Neuronal stem cell (in vitro differentiated cells): ENCODE measurements around the gene BAIAP2.
A peak's percentile ranks its signal among the peaks of the same experiment; 100 is the strongest.
"Not testable (repeated sequence)": the region's sequence is repeated elsewhere in the genome, so short reads cannot be mapped to it uniquely, and the experiment has no call there.

Experiments used
- DNase-seq: peaks from one replicate; pipeline ENCODE4 v3.0.0-alpha.2; 2013; ENCODE audit warnings: low spot score
- H2AFZ ChIP-seq: one replicate; pipeline ENCODE4 v1.6.1; 2013; ENCODE audit warnings: mild to moderate bottlenecking, low read length, inconsistent platforms
- H2AK5ac ChIP-seq: 2 replicates; pipeline ENCODE4 v1.6.1; 2013; ENCODE audit warnings: low read depth, mild to moderate bottlenecking, inconsistent platforms, low read length, moderate library complexity, mixed read lengths
- H2BK120ac ChIP-seq: 2 replicates; pipeline ENCODE4 v1.6.1; 2013; ENCODE audit warnings: low read depth, mild to moderate bottlenecking, inconsistent platforms, low read length, moderate library complexity, mixed read lengths
- H2BK12ac ChIP-seq: one replicate; pipeline ENCODE4 v1.6.1; 2013; ENCODE audit warnings: low read length, inconsistent platforms
- H2BK15ac ChIP-seq: 2 replicates; pipeline ENCODE4 v1.6.1; 2013; ENCODE audit warnings: mild to moderate bottlenecking, low read length, inconsistent platforms, mixed read lengths
- H2BK5ac ChIP-seq: one replicate; pipeline ENCODE4 v1.6.1; 2013; ENCODE audit warnings: inconsistent platforms, mild to moderate bottlenecking, low read length, moderate library complexity
- H3K14ac ChIP-seq: one replicate; pipeline ENCODE4 v1.6.1; 2013; ENCODE audit warnings: low read length, inconsistent platforms
- H3K18ac ChIP-seq: 2 replicates; pipeline ENCODE4 v1.6.1; 2013; ENCODE audit warnings: low read length, inconsistent platforms
- H3K23ac ChIP-seq: 2 replicates; pipeline ENCODE4 v1.6.1; 2013; ENCODE audit warnings: low read depth, mild to moderate bottlenecking, mixed read lengths, low read length, inconsistent platforms; ENCODE audit not compliant: poor library complexity
- H3K27ac ChIP-seq: replicated peaks from 3 replicates; pipeline ENCODE4 v1.5.1; 2013; ENCODE audit warnings: low read length, inconsistent platforms
- H3K27me3 ChIP-seq, 3 experiments: 2 replicates each; pipeline ENCODE4 v1.6.1; 2013; ENCODE audit warnings: low read length in 3 of 3, mild to moderate bottlenecking in 2 of 3, inconsistent platforms in 1 of 3, low read depth in 1 of 3, mixed read lengths in 1 of 3, moderate library complexity in 1 of 3; ENCODE audit not compliant: control insufficient read depth in 3 of 3, insufficient read depth in 3 of 3
- H3K36me3 ChIP-seq, 2 donors: replicated peaks in 1 of 2; 2 replicates each; pipeline ENCODE4 v1.6.1; 2013; ENCODE audit warnings: low read length in 2 of 2; ENCODE audit not compliant: control insufficient read depth in 2 of 2, insufficient read depth in 2 of 2
- H3K4ac ChIP-seq: 2 replicates; pipeline ENCODE4 v1.6.1; 2013; ENCODE audit warnings: inconsistent platforms, mild to moderate bottlenecking, low read length, moderate library complexity
- H3K4me1 ChIP-seq, 2 donors: 1 replicate in 1 of 2; 2 replicates in 1 of 2; pipeline ENCODE4 v1.6.1; 2013; ENCODE audit warnings: low read length in 2 of 2, low read depth in 1 of 2; ENCODE audit not compliant: control insufficient read depth in 2 of 2, insufficient read depth in 1 of 2
- H3K4me2 ChIP-seq: one replicate; pipeline ENCODE4 v1.6.1; 2013; ENCODE audit warnings: mild to moderate bottlenecking, low read length, inconsistent platforms; ENCODE audit not compliant: insufficient read depth, poor library complexity, severe bottlenecking
- H3K4me3 ChIP-seq, 2 donors: 2 replicates each; pipeline ENCODE4 v1.5.1; 2013; ENCODE audit warnings: low read length in 2 of 2, mild to moderate bottlenecking in 2 of 2, inconsistent platforms in 1 of 2, moderate library complexity in 1 of 2
- H3K79me1 ChIP-seq: one replicate; pipeline ENCODE4 v1.6.1; 2013; ENCODE audit warnings: low read depth, mild to moderate bottlenecking, inconsistent platforms, low read length, moderate library complexity
- H3K9ac ChIP-seq: one replicate; pipeline ENCODE4 v1.6.1; 2013; ENCODE audit warnings: mild to moderate bottlenecking, low read depth, low read length, inconsistent platforms; ENCODE audit not compliant: poor library complexity
- H3K9me3 ChIP-seq, 2 donors: replicated peaks in 1 of 2; 2 replicates each; pipeline versions ENCODE3 to v1.6.1; 2013; ENCODE audit warnings: low read length in 2 of 2, mild to moderate bottlenecking in 2 of 2, inconsistent platforms in 1 of 2, low read depth in 1 of 2, mixed read lengths in 1 of 2, moderate library complexity in 1 of 2; ENCODE audit not compliant: control insufficient read depth in 2 of 2, insufficient read depth in 1 of 2
- H4K8ac ChIP-seq: one replicate; pipeline ENCODE4 v1.6.1; 2013; ENCODE audit warnings: low read depth, mild to moderate bottlenecking, inconsistent platforms, low read length, moderate library complexity
- H4K91ac ChIP-seq: one replicate; pipeline ENCODE4 v1.6.1; 2013; ENCODE audit warnings: low read length, low read depth, mild to moderate bottlenecking, inconsistent platforms; ENCODE audit not compliant: poor library complexity
- WGBS, 2 donors: extraction: QIAGEN DNeasy Blood & Tissue Kit; methylation state at CpG; one replicate each; pipeline ENCODE4 v1.1.7; 2013; ENCODE audit warnings: missing lambda C conversion rate in 2 of 2, mixed read lengths in 1 of 2; ENCODE audit not compliant: insufficient read length in 2 of 2, insufficient replicate concordance in 1 of 2; ENCODE audit errors: extremely low coverage in 2 of 2; 5-methylcytosine and 5-hydroxymethylcytosine counted together

Gene BAIAP2

GRCh38 chr17:81154016-81154415 is 119.1 kb downstream of the BAIAP2 start:
- H3K79me1 ChIP-seq, H3K14ac ChIP-seq, H3K36me3 ChIP-seq, H3K23ac ChIP-seq, H2AFZ ChIP-seq, H2BK15ac ChIP-seq, H3K9me3 ChIP-seq, DNase-seq, H3K18ac ChIP-seq, H3K4me3 ChIP-seq, H2BK120ac ChIP-seq, H2BK12ac ChIP-seq, H2AK5ac ChIP-seq, H4K8ac ChIP-seq, H3K4ac ChIP-seq, H3K4me2 ChIP-seq, H3K9ac ChIP-seq, H4K91ac ChIP-seq, H2BK5ac ChIP-seq, H3K4me1 ChIP-seq, H3K27ac ChIP-seq, H3K27me3 ChIP-seq: not testable (repeated sequence)
- WGBS, 2 donors, result no CpG with 5 or more reads among the region's 9 CpGs

GRCh38 chr17:81154961-81155360 is 120.0 kb downstream of the BAIAP2 start:
- peaks cover 0 to 4% of the 10 kb centered on the region in 2 donors for H3K4me1 ChIP-seq
- no peak for DNase-seq
- H3K36me3 ChIP-seq, result no peaks in the 10 kb centered on the region
- peaks cover 0 to 4% (median 0%) of the 10 kb centered on the region in 3 experiments for H3K27me3 ChIP-seq
- no peak overlapping the region for H3K14ac ChIP-seq
- no peak overlapping the region for H2BK12ac ChIP-seq
- H3K4me3 ChIP-seq, result no peak overlapping the region
- no peak overlapping the region for H2BK120ac ChIP-seq
- no CpG with 5 or more reads among the region's 18 CpGs for WGBS, 2 donors
- H3K18ac ChIP-seq, result no peak overlapping the region
- H3K9ac ChIP-seq, result no peak overlapping the region
- no peak overlapping the region for H4K8ac ChIP-seq
- H3K4me2 ChIP-seq, result no peak overlapping the region
- H4K91ac ChIP-seq, result no peak overlapping the region
- H2AK5ac ChIP-seq, result no peak overlapping the region
- H3K23ac ChIP-seq, result no peak overlapping the region
- no peak overlapping the region for H2AFZ ChIP-seq
- no peaks in the 10 kb centered on the region for H3K79me1 ChIP-seq
- no peak overlapping the region for H3K27ac ChIP-seq
- no peak overlapping the region for H3K4ac ChIP-seq
- H2BK15ac ChIP-seq, result no peak overlapping the region
- no peak overlapping the region for H2BK5ac ChIP-seq
- H3K9me3 ChIP-seq, result no peaks in the 10 kb centered on the region

- H4K91ac ChIP-seq, result no peak overlapping the region
- no peak for DNase-seq
- no peak overlapping the region for H3K9ac ChIP-seq
- no peak overlapping the region for H2BK15ac ChIP-seq
- no peaks in the 10 kb centered on the region for H3K9me3 ChIP-seq
- H3K4me2 ChIP-seq, result no peak overlapping the region
- no CpG with 5 or more reads among the region's 38 CpGs for WGBS, 2 donors
- H2BK120ac ChIP-seq, result no peak overlapping the region
- peak overlapping the region; percentile 84 for H2BK5ac ChIP-seq
- no peak overlapping the region for H3K14ac ChIP-seq
- H3K27me3 ChIP-seq, result peaks cover 0 to 4% (median 0%) of the 10 kb centered on the region in 3 experiments
- no peaks in the 10 kb centered on the region for H3K36me3 ChIP-seq
- no peak overlapping the region for H3K4ac ChIP-seq
- peak overlapping the region; percentile 85 for H3K23ac ChIP-seq
- peak overlapping the region in 1 of 2 donors; percentile 40 for H3K4me3 ChIP-seq
- peak overlapping the region; percentile 85 for H3K18ac ChIP-seq
- no peaks in the 10 kb centered on the region for H3K4me1 ChIP-seq
- no peak overlapping the region for H2BK12ac ChIP-seq
- H3K27ac ChIP-seq, result no peak overlapping the region
- peak overlapping the region; percentile 43 for H4K8ac ChIP-seq
- H2AFZ ChIP-seq, result no peak overlapping the region
- no peak overlapping the region for H2AK5ac ChIP-seq
- no peaks in the 10 kb centered on the region for H3K79me1 ChIP-seq
These were observed 122.2 kb downstream of the BAIAP2 start for GRCh38 chr17:81156866-81157805.

- Histone ChIP-seq H3K14ac (peak overlapping the region; percentile 9), H3K18ac (peak overlapping the region; percentile 85), H3K4me1 (no peaks in the 10 kb centered on the region), H2BK15ac (peak overlapping the region; percentile 58), H3K9ac (peak overlapping the region; percentile 72), H2BK120ac (no peak overlapping the region), H2BK12ac (peak overlapping the region; percentile 73), H3K36me3 (no peaks in the 10 kb centered on the region), H3K23ac (peak overlapping the region; percentile 73), H3K4ac (no peak overlapping the region), H2BK5ac (peak overlapping the region; percentile 84), H3K9me3 (no peaks in the 10 kb centered on the region), H3K27ac (no peak overlapping the region), H3K4me2 (no peak overlapping the region), H2AK5ac (peak overlapping the region; percentile 14), H4K8ac (no peak overlapping the region), H4K91ac (no peak overlapping the region), H3K4me3 (no peak overlapping the region), H3K27me3 (peaks cover 0 to 4% (median 0%) of the 10 kb centered on the region in 3 experiments), H3K79me1 (no peaks in the 10 kb centered on the region), H2AFZ (no peak overlapping the region)
- no peak for DNase-seq
- WGBS, 2 donors, result no CpG with 5 or more reads among the region's 39 CpGs
These were observed 123.1 kb downstream of the BAIAP2 start for GRCh38 chr17:81157848-81158687.
